ENCODE data around the gene ZNF652.
"Not testable (repeated sequence)": the region's sequence is repeated elsewhere in the genome, so short reads cannot be mapped to it uniquely, and the experiment has no call there.

The ZNF652 gene

GRCh38 chr17:49291929-49292328, 70.1 kb downstream of the ZNF652 start:
- H3K36me3 ChIP-seq: peaks cover 17% of the 10 kb centered on the region
- no peak overlapping the region for H3K27ac ChIP-seq
- H3K9me3 ChIP-seq: no peaks in the 10 kb centered on the region
- no peak overlapping the region for H3K4me3 ChIP-seq (ENCODE audit: low read depth in 1 of 2, low read length in 1 of 2)
- no peak for TF ChIP-seq CTCF (IDR thresholded peaks at IDR 0.05)
- H3K4me1 ChIP-seq (ENCODE audit: control insufficient read depth in 1 of 2, insufficient read depth in 1 of 2, low read depth in 1 of 2, low read length in 1 of 2): peaks cover 0 to 8% of the 10 kb centered on the region in 2 experiments
- no peaks in the 10 kb centered on the region for H3K27me3 ChIP-seq

- Histone ChIP-seq H3K27me3 (no peaks in the 10 kb centered on the region), H3K4me3 (ENCODE audit: low read depth in 1 of 2, low read length in 1 of 2) (no peak overlapping the region), H3K4me1 (ENCODE audit: control insufficient read depth in 1 of 2, insufficient read depth in 1 of 2, low read depth in 1 of 2, low read length in 1 of 2) (peaks cover 0 to 8% of the 10 kb centered on the region in 2 experiments), H3K9me3 (no peaks in the 10 kb centered on the region), H3K36me3 (peaks cover 17% of the 10 kb centered on the region), H3K27ac (peak overlapping the region; percentile 14)
- TF ChIP-seq CTCF (IDR thresholded peaks at IDR 0.05): peak; percentile 74
Observed at GRCh38 chr17:49290690-49291359, 71.2 kb downstream of the ZNF652 start.

- H3K4me1 ChIP-seq (ENCODE audit: control insufficient read depth in 1 of 2, insufficient read depth in 1 of 2, low read depth in 1 of 2, low read length in 1 of 2): peaks cover 0 to 6% of the 10 kb centered on the region in 2 experiments
- H3K36me3 ChIP-seq: peaks cover 14% of the 10 kb centered on the region
- no peaks in the 10 kb centered on the region for H3K9me3 ChIP-seq
- no peaks in the 10 kb centered on the region for H3K27me3 ChIP-seq
- H3K4me3 ChIP-seq (ENCODE audit: low read depth in 1 of 2, low read length in 1 of 2): no peak overlapping the region
- TF ChIP-seq CTCF (IDR thresholded peaks at IDR 0.05): no peak
- H3K27ac ChIP-seq: no peak overlapping the region
Observed at GRCh38 chr17:49288388-49288787, 73.7 kb downstream of the ZNF652 start.

GRCh38 chr17:49287481-49287880, 74.6 kb downstream of the ZNF652 start:
- Histone ChIP-seq H3K9me3 (no peaks in the 10 kb centered on the region), H3K4me1 (ENCODE audit: control insufficient read depth in 1 of 2, insufficient read depth in 1 of 2, low read depth in 1 of 2, low read length in 1 of 2) (peaks cover 0 to 4% of the 10 kb centered on the region in 2 experiments)
- no peak for TF ChIP-seq CTCF (IDR thresholded peaks at IDR 0.05)

GRCh38 chr17:49286261-49286973, 75.6 kb downstream of the ZNF652 start:
- not testable (repeated sequence) for H3K27me3 ChIP-seq; H3K4me3 ChIP-seq (ENCODE audit: low read depth in 1 of 2, low read length in 1 of 2); H3K27ac ChIP-seq; H3K9me3 ChIP-seq; H3K4me1 ChIP-seq (ENCODE audit: control insufficient read depth in 1 of 2, insufficient read depth in 1 of 2, low read depth in 1 of 2, low read length in 1 of 2)
- peaks cover 13% of the 10 kb centered on the region for H3K36me3 ChIP-seq

More at GRCh38 chr17:49287481-49287880, 74.6 kb downstream of the ZNF652 start:
- no peak overlapping the region for H3K4me3 ChIP-seq (ENCODE audit: low read depth in 1 of 2, low read length in 1 of 2)
- H3K36me3 ChIP-seq: peaks cover 14% of the 10 kb centered on the region
- no peak overlapping the region for H3K27ac ChIP-seq
- H3K27me3 ChIP-seq: no peaks in the 10 kb centered on the region

GRCh38 chr17:49285716-49286115, 76.3 kb downstream of the ZNF652 start:
- peaks cover 0 to 2% of the 10 kb centered on the region in 2 experiments for H3K4me1 ChIP-seq (ENCODE audit: control insufficient read depth in 1 of 2, insufficient read depth in 1 of 2, low read depth in 1 of 2, low read length in 1 of 2)
- no peaks in the 10 kb centered on the region for H3K9me3 ChIP-seq
- TF ChIP-seq CTCF (IDR thresholded peaks at IDR 0.05): no peak
- H3K27me3 ChIP-seq: no peaks in the 10 kb centered on the region
- no peak overlapping the region for H3K4me3 ChIP-seq (ENCODE audit: low read depth in 1 of 2, low read length in 1 of 2)
- no peak overlapping the region for H3K27ac ChIP-seq
- peaks cover 8% of the 10 kb centered on the region for H3K36me3 ChIP-seq
